WTC11 (cell line): ENCODE data around the gene ECD. TPM values are rescaled to one million over a fixed set of nuclear protein-coding genes. Genes with fewer than 3 reads are reported as not detected.

Source experiments
- ATAC-seq: fragments of 200-7000 bp; cut with Tn5 transposase; 2 replicates; pipeline ENCODE4 v1.10.0; 2021; ENCODE audit warnings: mild to moderate bottlenecking, moderate library complexity
- CTCF ChIA-PET: fragments of 300-600 bp; sonication (Branson Sonifier 250); formaldehyde crosslinking; loops from one replicate; lab custom pipeline; 2021; ENCODE audit warnings: antibody characterized with exemption; lab: Charles Lee
- POLR2A ChIA-PET: fragments of 350-600 bp; sonication (Branson Sonifier 250); formaldehyde crosslinking; loops from one replicate; lab custom pipeline; 2021; ENCODE audit warnings: antibody characterized with exemption; lab: Charles Lee
- DNase-seq: peaks from one replicate; pipeline ENCODE4 v3.0.0; 2021; ENCODE audit warnings: low spot score
- H3K27ac Mint-ChIP-seq: 2 replicates; pipeline ENCODE4 v1.8.0; 2021; ENCODE audit warnings: mixed read lengths
- H3K27me3 Mint-ChIP-seq: 2 replicates; pipeline ENCODE4 v1.8.0; 2021; ENCODE audit warnings: low read depth, mild to moderate bottlenecking, moderate library complexity, mixed read lengths
- H3K36me3 Mint-ChIP-seq: 2 replicates; pipeline ENCODE4 v1.8.0; 2021; ENCODE audit warnings: mixed read lengths
- H3K4me1 Mint-ChIP-seq: 2 replicates; pipeline ENCODE4 v1.8.0; 2022; ENCODE audit warnings: mixed read lengths
- H3K4me3 Mint-ChIP-seq: 2 replicates; pipeline ENCODE4 v1.8.0; 2021; ENCODE audit warnings: mild to moderate bottlenecking, moderate library complexity, mixed read lengths
- H3K9me3 Mint-ChIP-seq: 2 replicates; pipeline ENCODE4 v1.8.0; 2021; ENCODE audit warnings: mixed read lengths
- CBFB ChIP-seq: sonication (generic); formaldehyde crosslinking; IDR thresholded peaks from 2 replicates; pipeline ENCODE4 v1.8.1; 2022; ENCODE audit warnings: mild to moderate bottlenecking, low read depth, missing genetic modification reagents
- CREM ChIP-seq: sonication (generic); formaldehyde crosslinking; IDR thresholded peaks from 2 replicates; pipeline ENCODE4 v1.8.1; 2022; ENCODE audit warnings: mild to moderate bottlenecking, missing genetic modification reagents, moderate library complexity
- CTCF ChIP-seq: fragments of 200-600 bp; IDR thresholded peaks from 2 replicates; pipeline ENCODE4 v1.8.0; 2022; ENCODE audit warnings: antibody characterized with exemption
- E2F5 ChIP-seq: sonication (generic); formaldehyde crosslinking; IDR thresholded peaks from 2 replicates; pipeline ENCODE4 v1.8.1; 2022; ENCODE audit warnings: mild to moderate bottlenecking, moderate library complexity, missing genetic modification reagents
- FOXK1 ChIP-seq: sonication (generic); formaldehyde crosslinking; IDR thresholded peaks from 2 replicates; pipeline ENCODE4 v1.8.0; 2022; ENCODE audit warnings: mild to moderate bottlenecking, moderate library complexity, missing genetic modification reagents
- GTF2I ChIP-seq: fragments of 250-450 bp; sonication (Bioruptor Pico); conservative IDR thresholded peaks from 2 replicates; pipeline ENCODE4 v1.4.0; 2021; ENCODE audit warnings: mild to moderate bottlenecking
- NR2C2 ChIP-seq: sonication (generic); formaldehyde crosslinking; IDR thresholded peaks from 2 replicates; pipeline ENCODE4 v1.8.0; 2022; ENCODE audit warnings: mild to moderate bottlenecking, missing genetic modification reagents
- PRRX2 ChIP-seq: fragments of 250-450 bp; sonication (Bioruptor Pico); IDR thresholded peaks from 2 replicates; pipeline ENCODE4 v1.8.0; 2021; ENCODE audit warnings: mild to moderate bottlenecking
- SOX15 ChIP-seq: fragments of 250-450 bp; sonication (Bioruptor Pico); IDR thresholded peaks from 2 replicates; pipeline ENCODE4 v1.9.0; 2021; ENCODE audit warnings: mild to moderate bottlenecking
- TEAD4 ChIP-seq: sonication (generic); formaldehyde crosslinking; IDR thresholded peaks from 2 replicates; pipeline ENCODE4 v1.8.0; 2022; ENCODE audit warnings: mild to moderate bottlenecking, missing genetic modification reagents
- ZBTB21 ChIP-seq: sonication (generic); formaldehyde crosslinking; IDR thresholded peaks from 2 replicates; pipeline ENCODE4 v1.8.1; 2023; ENCODE audit warnings: mild to moderate bottlenecking, missing genetic modification reagents, borderline replicate concordance
- ZNF263 ChIP-seq: sonication (generic); formaldehyde crosslinking; IDR thresholded peaks from 2 replicates; pipeline ENCODE4 v1.8.1; 2022; ENCODE audit warnings: low read depth, mild to moderate bottlenecking, moderate library complexity, missing genetic modification reagents
- ZNF416 ChIP-seq: fragments of 250-450 bp; sonication (Bioruptor Pico); IDR thresholded peaks from 2 replicates; pipeline ENCODE4 v1.9.0; 2021; ENCODE audit warnings: mild to moderate bottlenecking, inconsistent platforms
- total RNA-seq: library from RNA; stranded (reverse); gene quantifications from 3 replicates; pipeline ENCODE4 v1.2.3, GENCODE V29; 2021
- TF ChIP-seq, protein P1 (sequence below): sonication (generic); formaldehyde crosslinking; conservative IDR thresholded peaks from 2 replicates; pipeline ENCODE4 v1.8.1; 2022; ENCODE audit warnings: mild to moderate bottlenecking, missing genetic modification reagents
- TF ChIP-seq, protein P2 (sequence below): fragments of 250-450 bp; sonication (Bioruptor Pico); IDR thresholded peaks from 2 replicates; pipeline ENCODE4 v1.8.0; 2021; ENCODE audit warnings: mild to moderate bottlenecking
- TF ChIP-seq, protein P3 (sequence below): fragments of 250-450 bp; sonication (Bioruptor Pico); IDR thresholded peaks from 2 replicates; pipeline ENCODE4 v1.9.0; 2021; ENCODE audit warnings: mild to moderate bottlenecking
- TF ChIP-seq, protein P4 (sequence below): sonication (generic); formaldehyde crosslinking; IDR thresholded peaks from 2 replicates; pipeline ENCODE4 v1.8.1; 2022; ENCODE audit warnings: mild to moderate bottlenecking, missing genetic modification reagents, moderate library complexity, borderline replicate concordance
- TF ChIP-seq, protein P5 (sequence below): sonication (generic); formaldehyde crosslinking; IDR thresholded peaks from 2 replicates; pipeline ENCODE4 v1.8.1; 2023; ENCODE audit warnings: mild to moderate bottlenecking, missing genetic modification reagents, borderline replicate concordance

The ECD gene
- total RNA-seq, 1 experiment from 2014 or later = 38.2 TPM

GRCh38 chr10:73209705-73210104, 41.9 kb upstream of the ECD start:
- CTCF ChIA-PET = no interaction called here
- Mint-ChIP-seq H3K36me3 (peaks cover 34% of the 10 kb centered on the region), H3K4me1 (no peaks in the 10 kb centered on the region), H3K27ac (no peak overlapping the region), H3K9me3 (peaks cover 29% of the 10 kb centered on the region)
- no peak for DNase-seq
- TF ChIP-seq SOX15 (no peak), FOXK1 (CRISPR knock-in tag) (no peak), CREM (no peak), TEAD4 (CRISPR knock-in tag) (no peak), ZNF263 (CRISPR knock-in tag) (no peak), ZBTB21 (no peak)
- TF ChIP-seq, protein P1, sequence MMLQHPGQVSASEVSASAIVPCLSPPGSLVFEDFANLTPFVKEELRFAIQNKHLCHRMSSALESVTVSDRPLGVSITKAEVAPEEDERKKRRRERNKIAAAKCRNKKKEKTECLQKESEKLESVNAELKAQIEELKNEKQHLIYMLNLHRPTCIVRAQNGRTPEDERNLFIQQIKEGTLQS = no peak
- TF ChIP-seq, protein P2, sequence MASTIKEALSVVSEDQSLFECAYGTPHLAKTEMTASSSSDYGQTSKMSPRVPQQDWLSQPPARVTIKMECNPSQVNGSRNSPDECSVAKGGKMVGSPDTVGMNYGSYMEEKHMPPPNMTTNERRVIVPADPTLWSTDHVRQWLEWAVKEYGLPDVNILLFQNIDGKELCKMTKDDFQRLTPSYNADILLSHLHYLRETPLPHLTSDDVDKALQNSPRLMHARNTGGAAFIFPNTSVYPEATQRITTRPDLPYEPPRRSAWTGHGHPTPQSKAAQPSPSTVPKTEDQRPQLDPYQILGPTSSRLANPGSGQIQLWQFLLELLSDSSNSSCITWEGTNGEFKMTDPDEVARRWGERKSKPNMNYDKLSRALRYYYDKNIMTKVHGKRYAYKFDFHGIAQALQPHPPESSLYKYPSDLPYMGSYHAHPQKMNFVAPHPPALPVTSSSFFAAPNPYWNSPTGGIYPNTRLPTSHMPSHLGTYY (CRISPR knock-in tag) = no peak
- TF ChIP-seq, all 79 proteins: peak for 0
- no peak for ATAC-seq
- H3K27me3 Mint-ChIP-seq = no peaks in the 10 kb centered on the region; the same call in none of the 2 replicates
- POLR2A ChIA-PET = no interaction called here
- no peak overlapping the region for H3K4me3 Mint-ChIP-seq

GRCh38 chr10:73207883-73208282, 40.1 kb upstream of the ECD start:
- no peak for ATAC-seq
- no peak overlapping the region for H3K4me3 Mint-ChIP-seq
- H3K36me3 Mint-ChIP-seq = peaks cover 40% of the 10 kb centered on the region
- H3K27ac Mint-ChIP-seq = no peak overlapping the region
- TF ChIP-seq FOXK1 (CRISPR knock-in tag) (no peak), E2F5 (CRISPR knock-in tag) (no peak), NR2C2 (CRISPR knock-in tag) (no peak)
- TF ChIP-seq, protein P3, sequence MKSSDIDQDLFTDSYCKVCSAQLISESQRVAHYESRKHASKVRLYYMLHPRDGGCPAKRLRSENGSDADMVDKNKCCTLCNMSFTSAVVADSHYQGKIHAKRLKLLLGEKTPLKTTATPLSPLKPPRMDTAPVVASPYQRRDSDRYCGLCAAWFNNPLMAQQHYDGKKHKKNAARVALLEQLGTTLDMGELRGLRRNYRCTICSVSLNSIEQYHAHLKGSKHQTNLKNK (CRISPR knock-in tag) = no peak
- TF ChIP-seq, protein P4, sequence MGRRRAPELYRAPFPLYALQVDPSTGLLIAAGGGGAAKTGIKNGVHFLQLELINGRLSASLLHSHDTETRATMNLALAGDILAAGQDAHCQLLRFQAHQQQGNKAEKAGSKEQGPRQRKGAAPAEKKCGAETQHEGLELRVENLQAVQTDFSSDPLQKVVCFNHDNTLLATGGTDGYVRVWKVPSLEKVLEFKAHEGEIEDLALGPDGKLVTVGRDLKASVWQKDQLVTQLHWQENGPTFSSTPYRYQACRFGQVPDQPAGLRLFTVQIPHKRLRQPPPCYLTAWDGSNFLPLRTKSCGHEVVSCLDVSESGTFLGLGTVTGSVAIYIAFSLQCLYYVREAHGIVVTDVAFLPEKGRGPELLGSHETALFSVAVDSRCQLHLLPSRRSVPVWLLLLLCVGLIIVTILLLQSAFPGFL (CRISPR knock-in tag) = no peak
- no peak for DNase-seq
- peaks cover 33% of the 10 kb centered on the region for H3K9me3 Mint-ChIP-seq
- H3K27me3 Mint-ChIP-seq = no peaks in the 10 kb centered on the region; the same call in none of the 2 replicates
- ChIA-PET CTCF (no interaction called here), POLR2A (no interaction called here)
- no peaks in the 10 kb centered on the region for H3K4me1 Mint-ChIP-seq

- H3K9me3 Mint-ChIP-seq = peaks cover 33% of the 10 kb centered on the region
- no peak overlapping the region for H3K4me3 Mint-ChIP-seq
- H3K4me1 Mint-ChIP-seq = no peaks in the 10 kb centered on the region
- POLR2A ChIA-PET = no interaction called here
- H3K36me3 Mint-ChIP-seq = peaks cover 41% of the 10 kb centered on the region
- ATAC-seq = no peak
- CTCF ChIA-PET = no interaction called here
- H3K27me3 Mint-ChIP-seq = no peaks in the 10 kb centered on the region; the same call in none of the 2 replicates
- DNase-seq = no peak
- H3K27ac Mint-ChIP-seq = no peak overlapping the region
- TF ChIP-seq PRRX2 (CRISPR knock-in tag) = no peak
- TF ChIP-seq, protein P5, sequence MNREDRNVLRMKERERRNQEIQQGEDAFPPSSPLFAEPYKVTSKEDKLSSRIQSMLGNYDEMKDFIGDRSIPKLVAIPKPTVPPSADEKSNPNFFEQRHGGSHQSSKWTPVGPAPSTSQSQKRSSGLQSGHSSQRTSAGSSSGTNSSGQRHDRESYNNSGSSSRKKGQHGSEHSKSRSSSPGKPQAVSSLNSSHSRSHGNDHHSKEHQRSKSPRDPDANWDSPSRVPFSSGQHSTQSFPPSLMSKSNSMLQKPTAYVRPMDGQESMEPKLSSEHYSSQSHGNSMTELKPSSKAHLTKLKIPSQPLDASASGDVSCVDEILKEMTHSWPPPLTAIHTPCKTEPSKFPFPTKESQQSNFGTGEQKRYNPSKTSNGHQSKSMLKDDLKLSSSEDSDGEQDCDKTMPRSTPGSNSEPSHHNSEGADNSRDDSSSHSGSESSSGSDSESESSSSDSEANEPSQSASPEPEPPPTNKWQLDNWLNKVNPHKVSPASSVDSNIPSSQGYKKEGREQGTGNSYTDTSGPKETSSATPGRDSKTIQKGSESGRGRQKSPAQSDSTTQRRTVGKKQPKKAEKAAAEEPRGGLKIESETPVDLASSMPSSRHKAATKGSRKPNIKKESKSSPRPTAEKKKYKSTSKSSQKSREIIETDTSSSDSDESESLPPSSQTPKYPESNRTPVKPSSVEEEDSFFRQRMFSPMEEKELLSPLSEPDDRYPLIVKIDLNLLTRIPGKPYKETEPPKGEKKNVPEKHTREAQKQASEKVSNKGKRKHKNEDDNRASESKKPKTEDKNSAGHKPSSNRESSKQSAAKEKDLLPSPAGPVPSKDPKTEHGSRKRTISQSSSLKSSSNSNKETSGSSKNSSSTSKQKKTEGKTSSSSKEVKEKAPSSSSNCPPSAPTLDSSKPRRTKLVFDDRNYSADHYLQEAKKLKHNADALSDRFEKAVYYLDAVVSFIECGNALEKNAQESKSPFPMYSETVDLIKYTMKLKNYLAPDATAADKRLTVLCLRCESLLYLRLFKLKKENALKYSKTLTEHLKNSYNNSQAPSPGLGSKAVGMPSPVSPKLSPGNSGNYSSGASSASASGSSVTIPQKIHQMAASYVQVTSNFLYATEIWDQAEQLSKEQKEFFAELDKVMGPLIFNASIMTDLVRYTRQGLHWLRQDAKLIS (CRISPR knock-in tag) = no peak
- no peak for TF ChIP-seq GTF2I (CRISPR knock-in tag)
- TF ChIP-seq CTCF = no peak
- no peak for TF ChIP-seq ZNF416 (CRISPR knock-in tag)
- no peak for TF ChIP-seq ZBTB21
- no peak for TF ChIP-seq CBFB (CRISPR knock-in tag)
These were observed 38.6 kb upstream of the ECD start for GRCh38 chr10:73206385-73206784.
